ENCODE data around the gene KIF9.
"Not testable (repeated sequence)": the region's sequence is repeated elsewhere in the genome, so short reads cannot be mapped to it uniquely, and the experiment has no call there.

Gene KIF9

GRCh38 chr3:47181685-47182084, 100.9 kb downstream of the KIF9 start:
- H3K4me1 ChIP-seq (ENCODE audit: control insufficient read depth, insufficient read depth, low read length, poor library complexity, severe bottlenecking); H3K27ac ChIP-seq (ENCODE audit: low read depth, low read length, severe bottlenecking); H3K4me3 ChIP-seq (ENCODE audit: extremely low read depth, insufficient read depth, low read length, poor library complexity, severe bottlenecking); H3K9me3 ChIP-seq (ENCODE audit: control insufficient read depth, low read length): not testable (repeated sequence)
- 95 to 96% methylated on average over 4 of the region's 4 CpGs for WGBS, 2 experiments (ENCODE audit: insufficient coverage in 2 of 2)
- H3K36me3 ChIP-seq (ENCODE audit: control insufficient read depth, insufficient read depth, low read length), result peaks cover 12% of the 10 kb centered on the region

- WGBS, 2 experiments (ENCODE audit: insufficient coverage in 2 of 2), result 97 to 99% methylated on average over 8 to 10 of the region's 12 CpGs
- H3K27ac ChIP-seq (ENCODE audit: low read depth, low read length, severe bottlenecking); H3K4me3 ChIP-seq (ENCODE audit: extremely low read depth, insufficient read depth, low read length, poor library complexity, severe bottlenecking); H3K9me3 ChIP-seq (ENCODE audit: control insufficient read depth, low read length); H3K4me1 ChIP-seq (ENCODE audit: control insufficient read depth, insufficient read depth, low read length, poor library complexity, severe bottlenecking): not testable (repeated sequence)
- peaks cover 23% of the 10 kb centered on the region for H3K36me3 ChIP-seq (ENCODE audit: control insufficient read depth, insufficient read depth, low read length)
Observed at GRCh38 chr3:47180011-47180410, 102.6 kb downstream of the KIF9 start.
